ELF-1 (cell line): Measurements from ENCODE around the gene ITGA8.
"Not testable (repeated sequence)": the region's sequence is repeated elsewhere in the genome, so short reads cannot be mapped to it uniquely, and the experiment has no call there.

ENCODE experiments used
- DNase-seq: peaks from one replicate; pipeline ENCODE4 v3.0.0-alpha.2; 2016; ENCODE audit warnings: low read depth, low spot score

ITGA8 gene

GRCh38 chr10:15719899-15720634, at the start of gene ITGA8:
TSS of gene ITGA8 (minus strand) at chr10:15719922. CDS start at chr10:15719771, 151 bp downstream.
- peak; percentile 82 for DNase-seq

- DNase-seq: no peak
Observed at GRCh38 chr10:15764892-15765454, 45.3 kb upstream of the ITGA8 start.

GRCh38 chr10:15763006-15763405, 43.3 kb upstream of the ITGA8 start:
- DNase-seq: no peak

GRCh38 chr10:15762239-15762638, 42.5 kb upstream of the ITGA8 start:
- DNase-seq: not testable (repeated sequence)

- DNase-seq: not testable (repeated sequence)
Observed at GRCh38 chr10:15761224-15761623, 41.5 kb upstream of the ITGA8 start.

- DNase-seq: no peak
Observed at GRCh38 chr10:15760681-15761080, 41.0 kb upstream of the ITGA8 start.

- no peak for DNase-seq
Observed at GRCh38 chr10:15759265-15759664, 39.5 kb upstream of the ITGA8 start.

GRCh38 chr10:15758618-15759017, 38.9 kb upstream of the ITGA8 start:
- DNase-seq: no peak

- no peak for DNase-seq
Observed at GRCh38 chr10:15754937-15755336, 35.2 kb upstream of the ITGA8 start.

- DNase-seq: no peak
Observed at GRCh38 chr10:15751046-15751445, 31.3 kb upstream of the ITGA8 start.

- DNase-seq: no peak
Observed at GRCh38 chr10:15748126-15748525, 28.4 kb upstream of the ITGA8 start.

- no peak for DNase-seq
Observed at GRCh38 chr10:15747632-15748031, 27.9 kb upstream of the ITGA8 start.

- DNase-seq: no peak
Observed at GRCh38 chr10:15745751-15746150, 26.0 kb upstream of the ITGA8 start.

- peak; percentile 40 for DNase-seq
Observed at GRCh38 chr10:15744217-15744865, 24.6 kb upstream of the ITGA8 start.

GRCh38 chr10:15743443-15743842, 23.7 kb upstream of the ITGA8 start:
- DNase-seq: no peak

- DNase-seq: no peak
Observed at GRCh38 chr10:15742836-15743235, 23.1 kb upstream of the ITGA8 start.

GRCh38 chr10:15742102-15742501, 22.4 kb upstream of the ITGA8 start:
- DNase-seq: no peak

GRCh38 chr10:15741581-15741980, 21.9 kb upstream of the ITGA8 start:
- DNase-seq: no peak

- no peak for DNase-seq
Observed at GRCh38 chr10:15740261-15740660, 20.5 kb upstream of the ITGA8 start.

- no peak for DNase-seq
Observed at GRCh38 chr10:15739254-15739970, 19.7 kb upstream of the ITGA8 start.

GRCh38 chr10:15738270-15738925, 18.7 kb upstream of the ITGA8 start:
- DNase-seq: no peak

GRCh38 chr10:15737656-15738055, 17.9 kb upstream of the ITGA8 start:
- DNase-seq: no peak
